CD4-positive, alpha-beta T cell (primary cell): ENCODE measurements around the gene TMEM141. TPM values are rescaled to one million over a fixed set of nuclear protein-coding genes. Genes with fewer than 3 reads are reported as not detected.
"Not testable (repeated sequence)": the region's sequence is repeated elsewhere in the genome, so short reads cannot be mapped to it uniquely, and the experiment has no call there.

Source experiments
- ATAC-seq: fragments of 200-7000 bp; cut with Tn5 transposase; one replicate; pipeline ENCODE4 v1.10.0; 2022; ENCODE audit warnings: mild to moderate bottlenecking; ENCODE audit not compliant: poor library complexity
- CTCF ChIA-PET: fragments of 350-600 bp; sonication (Branson Sonifier 250); formaldehyde crosslinking; loops from one replicate; lab custom pipeline; 2021; ENCODE audit warnings: antibody characterized with exemption, inconsistent platforms; lab: Charles Lee
- POLR2A ChIA-PET: fragments of 350-600 bp; sonication (Branson Sonifier 250); formaldehyde crosslinking; loops from one replicate; lab custom pipeline; 2021; ENCODE audit warnings: antibody characterized with exemption, inconsistent platforms; lab: Charles Lee
- DNase-seq, 14 experiments: peaks; one replicate each; pipeline ENCODE4 v3.0.0-alpha.2; 2013 to 2020; ENCODE audit warnings: mixed read lengths in 2 of 14
- H3K27ac ChIP-seq, 2 donors: one replicate each; pipeline versions ENCODE4 v1.5.1 to v1.7.0; 2013; ENCODE audit warnings: low read length in 2 of 2, low read depth in 1 of 2, mild to moderate bottlenecking in 1 of 2
- H3K27me3 ChIP-seq, 2 experiments: 1 replicate in 1 of 2; 2 replicates in 1 of 2; pipeline versions ENCODE4 v1.6.1 to v1.7.0; 2013; ENCODE audit warnings: low read length in 2 of 2, control low read depth in 1 of 2, mild to moderate bottlenecking in 1 of 2, moderate library complexity in 1 of 2; ENCODE audit not compliant: insufficient read depth in 2 of 2, control insufficient read depth in 1 of 2
- H3K36me3 ChIP-seq: one replicate; pipeline ENCODE4 v1.6.1; 2013; ENCODE audit warnings: low read length, control low read depth; ENCODE audit not compliant: insufficient read depth
- H3K4me1 ChIP-seq: one replicate; pipeline ENCODE4 v1.6.1; 2013; ENCODE audit warnings: low read length, control low read depth; ENCODE audit not compliant: insufficient read depth
- H3K4me3 ChIP-seq: one replicate; pipeline ENCODE4 v1.5.1; 2013; ENCODE audit warnings: mild to moderate bottlenecking, low read length, moderate library complexity
- H3K9me3 ChIP-seq, 2 experiments: 1 replicate in 1 of 2; 2 replicates in 1 of 2; pipeline versions ENCODE4 v1.6.1 to v1.7.0; 2013; ENCODE audit warnings: low read length in 2 of 2, mild to moderate bottlenecking in 2 of 2, control low read depth in 1 of 2, moderate library complexity in 1 of 2; ENCODE audit not compliant: control insufficient read depth in 1 of 2, insufficient read depth in 1 of 2
- H3K27ac Mint-ChIP-seq: one replicate; pipeline ENCODE4 v1.8.0; 2020; ENCODE audit warnings: mixed read lengths
- H3K27me3 Mint-ChIP-seq: one replicate; pipeline ENCODE4 v1.8.0; 2021; ENCODE audit warnings: mixed read lengths
- H3K36me3 Mint-ChIP-seq: one replicate; pipeline ENCODE4 v1.8.0; 2021; ENCODE audit warnings: low read depth, mixed read lengths
- H3K4me1 Mint-ChIP-seq: one replicate; pipeline ENCODE4 v1.8.0; 2021; ENCODE audit warnings: low read depth, mixed read lengths
- H3K4me3 Mint-ChIP-seq: one replicate; pipeline ENCODE4 v1.8.0; 2020; ENCODE audit warnings: mild to moderate bottlenecking, mixed read lengths
- H3K9me3 Mint-ChIP-seq: one replicate; pipeline ENCODE4 v1.8.0; 2020; ENCODE audit warnings: mixed read lengths
- CTCF ChIP-seq: fragments of 200-600 bp; IDR thresholded peaks from one replicate; pipeline ENCODE4 v1.8.0; 2022; ENCODE audit warnings: antibody characterized with exemption, mild to moderate bottlenecking
- intact Hi-C, 2 experiments: fragments of 100-400 bp; cut with DNase I in 1 of 2; cut with micrococcal nuclease in 1 of 2; formaldehyde crosslinking; loops; one replicate each; pipeline versions ENCODE4 v1.15.1 to v1.9.0; 2023 to 2025; cut with DNase I, micrococcal nuclease
- microRNA-seq: library from miRNA; unstranded; fragments of <30 nt; microRNA quantifications from one replicate; pipeline ENCODE4 v1.2.0, GENCODE V29; 2021; ENCODE audit warnings: borderline microRNAs expressed, borderline replicate concordance
- total RNA-seq, 174 experiments: library from RNA in 2 of 174; stranded (reverse) in 2 of 174; gene quantifications; one replicate each; pipeline ENCODE4 v1.2.3 and lab custom pipeline; 2021 to 2026

The TMEM141 gene
- total RNA-seq, 2 experiments from 2014 or later: 14.6 to 17.1 TPM

- no peak overlapping the region for H3K4me3 Mint-ChIP-seq
- H3K36me3 ChIP-seq: peaks cover 14% of the 10 kb centered on the region
- DNase-seq: no peak
- no peak overlapping the region for H3K27ac ChIP-seq
- no peak for TF ChIP-seq CTCF
- H3K27me3 ChIP-seq: peaks cover 11 to 12% of the 10 kb centered on the region in 2 experiments
- CTCF ChIA-PET: interaction anchor here (1.1 to 3.2 kb wide), 3 partner anchors 144 to 194 kb away, joined by 3 to 20 read pairs (median 6); partner anchors contain the start of gene CLIC3
- no peaks in the 10 kb centered on the region for H3K9me3 Mint-ChIP-seq
- no peak overlapping the region for H3K27ac Mint-ChIP-seq
- H3K9me3 ChIP-seq: no peaks in the 10 kb centered on the region
- H3K27me3 Mint-ChIP-seq: peaks cover 16% of the 10 kb centered on the region
- H3K4me1 Mint-ChIP-seq: peaks cover 15% of the 10 kb centered on the region
- no peak for ATAC-seq
- peaks cover 5% of the 10 kb centered on the region for H3K36me3 Mint-ChIP-seq
- POLR2A ChIA-PET: interaction anchor here (1.6 kb wide), 1 partner anchor 11 kb away, joined by 4 read pairs; the partner anchor contains the start of gene MAMDC4
- intact Hi-C loops: loop anchor here (2.0 to 10.0 kb wide), 2 partner anchors 32 to 104 kb away; partner anchors contain the start of genes C8G (in 1 of the 2) and FBXW5 (in 1 of the 2)
- no peak overlapping the region for H3K4me3 ChIP-seq
- peaks cover 36% of the 10 kb centered on the region for H3K4me1 ChIP-seq
Observed at GRCh38 chr9:136840877-136841645, 49.9 kb downstream of the TMEM141 start.

- Histone ChIP-seq H3K4me1 (peaks cover 41% of the 10 kb centered on the region), H3K4me3 (peak overlapping the region; percentile 77), H3K36me3 (peaks cover 14% of the 10 kb centered on the region), H3K27me3 (peaks cover 11 to 14% of the 10 kb centered on the region in 2 experiments)
- ATAC-seq, H3K9me3 Mint-ChIP-seq, H3K9me3 ChIP-seq, H3K27ac ChIP-seq, H3K36me3 Mint-ChIP-seq, DNase-seq: not testable (repeated sequence)
- H3K27me3 Mint-ChIP-seq: peaks cover 21% of the 10 kb centered on the region
- intact Hi-C loops: loop anchor here (1.0 to 10.0 kb wide), 4 partner anchors 33 to 193 kb away; partner anchors contain the start of genes C8G (in 1 of the 2) and FBXW5 (in 1 of the 2)
- ChIA-PET POLR2A (interaction anchor here (0.7 to 2.7 kb wide), 8 partner anchors 10 to 193 kb away, joined by 3 to 11 read pairs (median 4); partner anchors contain the start of genes FBXW5, MAMDC4 and RABL6), CTCF (interaction anchor here (0.9 to 3.2 kb wide), 26 partner anchors 19 to 246 kb away, joined by 3 to 20 read pairs (median 5); partner anchors contain the start of genes CLIC3, FBXW5, FUT7 and MAN1B1)
- H3K27ac Mint-ChIP-seq: peak overlapping the region; percentile 30
- H3K4me3 Mint-ChIP-seq: peak overlapping the region; percentile 89
- peaks cover 15% of the 10 kb centered on the region for H3K4me1 Mint-ChIP-seq
Observed at GRCh38 chr9:136841646-136842379, 50.7 kb downstream of the TMEM141 start.

- peak within 1 kb of the TSS; percentile 30 for H3K27ac Mint-ChIP-seq
Observed at GRCh38 chr9:136842380-136842948, 51.3 kb downstream of the TMEM141 start, which contains the start of gene AJM1. Gene AJM1 (plus strand): TSS chr9:136842478. CDS start chr9:136844415, 1,937 bp downstream.

More at GRCh38 chr9:136842380-136842948, 51.3 kb downstream of the TMEM141 start, which contains the start of gene AJM1:
- DNase-seq (peak; percentile 63 to 90 (median 76)), ATAC-seq (peak; percentile 91)
- Mint-ChIP-seq H3K27me3 (peaks cover 22% of the 10 kb centered on the region), H3K4me1 (peaks cover 16% of the 10 kb centered on the region), H3K4me3 (peak within 1 kb of the TSS; percentile 89)
- peaks cover 47% of the 10 kb centered on the region for H3K4me1 ChIP-seq
- H3K9me3 ChIP-seq, H3K27ac ChIP-seq, H3K9me3 Mint-ChIP-seq, H3K36me3 Mint-ChIP-seq: not testable (repeated sequence)
- ChIA-PET POLR2A (interaction anchor here (0.7 to 2.7 kb wide), 10 partner anchors 9 to 193 kb away, joined by 3 to 11 read pairs (median 4); partner anchors contain the start of genes FBXW5, MAMDC4, RABL6 and TMEM141), CTCF (interaction anchor here (0.5 to 3.2 kb wide), 31 partner anchors 18 to 245 kb away, joined by 3 to 20 read pairs (median 4); partner anchors contain the start of genes ABCA2, CLIC3, FBXW5 and FUT7)
- H3K36me3 ChIP-seq: peaks cover 14% of the 10 kb centered on the region
- H3K27me3 ChIP-seq: peaks cover 13 to 15% of the 10 kb centered on the region in 2 experiments
- TF ChIP-seq CTCF: peak; percentile 82
- H3K4me3 ChIP-seq: peak within 1 kb of the TSS; percentile 77
- intact Hi-C loops: loop anchor here in 1 of 2 experiments (1.0 to 10.0 kb wide), 3 partner anchors 40 to 193 kb away; partner anchors contain the start of genes C8G and FBXW5

Small RNA genes within 50 kb of the gene (microRNA-seq; reads per million reads assigned to microRNA genes)
- gene MIR4292 (not detected), gene MIR6722 (not detected)

Other genes starting within 250 kb of the TMEM141 start
- gene NOTCH1, start 245.3 kb upstream of the TMEM141 start, total RNA-seq: 10 to 100 TPM; 30.8 to 34.2 TPM
- gene EGFL7, start 128.4 kb upstream of the TMEM141 start, total RNA-seq: not detected
- 1 to 10 TPM; 3.6 to 4.0 TPM for gene AGPAT2, start 103.9 kb upstream of the TMEM141 start, total RNA-seq
- gene DIPK1B, start 78.8 kb upstream of the TMEM141 start, total RNA-seq: under 1 TPM in 1 of 2 experiments, not detected in 1; 0.11 TPM
- gene LCN10, start 48.4 kb upstream of the TMEM141 start, total RNA-seq: not detected
- not detected for gene LCN6, start 42.8 kb upstream of the TMEM141 start, total RNA-seq
- gene LCN8, start 33.1 kb upstream of the TMEM141 start, total RNA-seq: not detected
- gene LCN15, start 26.8 kb upstream of the TMEM141 start, total RNA-seq: not detected
- gene CCDC183, start 5.0 kb downstream of the TMEM141 start, total RNA-seq: 1 to 10 TPM; 3.0 to 4.6 TPM
- gene RABL6, start 16.6 kb downstream of the TMEM141 start, total RNA-seq: 10 to 100 TPM; 46.4 to 48.5 TPM
- gene AJM1, start 51.1 kb downstream of the TMEM141 start, total RNA-seq: 1 to 10 TPM; 1.1 to 1.2 TPM
- gene PHPT1, start 58.1 kb downstream of the TMEM141 start, total RNA-seq: 10 to 100 TPM; 13.6 to 17.8 TPM
- gene MAMDC4, start 61.0 kb downstream of the TMEM141 start, total RNA-seq: 1 to 10 TPM; 2.2 to 3.4 TPM
- 100 to 1,000 TPM; 215 to 220 TPM for gene EDF1, start 75.0 kb downstream of the TMEM141 start, total RNA-seq
- gene TRAF2, start 95.2 kb downstream of the TMEM141 start, total RNA-seq: 10 to 100 TPM; 10.6 to 11.6 TPM
- gene FBXW5, start 153.4 kb downstream of the TMEM141 start, total RNA-seq: 10 to 100 TPM; 41.0 to 41.7 TPM
- not detected for gene C8G, start 153.9 kb downstream of the TMEM141 start, total RNA-seq
- 1 to 10 TPM; 1.3 to 1.5 TPM for gene LCN12, start 160.9 kb downstream of the TMEM141 start, total RNA-seq
- 10 to 100 TPM; 40.6 to 41.0 TPM for gene PTGDS, start 186.2 kb downstream of the TMEM141 start, total RNA-seq
- 1 to 10 TPM in 1 of 2 experiments, under 1 TPM in 1; 0.93 to 1.0 TPM for gene LCNL1, start 191.6 kb downstream of the TMEM141 start, total RNA-seq
- 10 to 100 TPM; 67.0 to 67.8 TPM for gene PAXX, start 201.1 kb downstream of the TMEM141 start, total RNA-seq
- 1 to 10 TPM; 2.1 to 2.8 TPM for gene CLIC3, start 205.2 kb downstream of the TMEM141 start, total RNA-seq
- gene ABCA2, start 236.9 kb downstream of the TMEM141 start, total RNA-seq: 10 to 100 TPM; 80.1 to 86.8 TPM
- gene FUT7, start 240.7 kb downstream of the TMEM141 start, total RNA-seq: 1 to 10 TPM; 1.7 to 1.8 TPM